K562 (cell line): ENCODE measurements around the gene RNF115. TPM values are rescaled to one million over a fixed set of nuclear protein-coding genes. Genes with fewer than 3 reads are reported as not detected.

ENCODE experiments used
- ATF1 ChIP-seq, 2 experiments: fragments of 450-650 bp in 1 of 2; IDR thresholded peaks; 2 replicates each; pipeline ENCODE4 v1.6.1; 2016; ENCODE audit warnings: missing compliant biosample characterization in 1 of 2, missing genetic modification characterization in 1 of 2
- CHD7 ChIP-seq: fragments of 200-600 bp; sonication (generic); IDR thresholded peaks from one replicate; pipeline ENCODE4 v1.6.1; 2012; ENCODE audit warnings: mild to moderate bottlenecking, low read depth, low read length, inconsistent platforms
- HCFC1 ChIP-seq: IDR thresholded peaks from 2 replicates; pipeline ENCODE4 v1.6.1; 2012; ENCODE audit warnings: low read depth, low read length, improper control_type of control experiment
- RREB1 ChIP-seq: fragments of 250-450 bp; sonication (Bioruptor Pico); IDR thresholded peaks from 2 replicates; pipeline ENCODE4 v1.4.0; 2020
- polyA plus RNA-seq, 8 experiments: library from polyadenylated mRNA; depleted of rRNA in 4 of 8; stranded (reverse) in 5 of 8; unstranded in 3 of 8; fragments of >200 nt; fragmentation: Nextera tagmentation in 2 of 8; fragmentation: Illumina TruSeq in 1 of 8; extraction: Ambion mirVana in 2 of 8; extraction: Trizol in 1 of 8; gene quantifications; 2 replicates each; pipeline versions ENCODE4 v1.2.1 to v1.2.3, GENCODE V29; 2011 to 2014; ENCODE audit warnings: inconsistent platforms in 1 of 8, missing spikeins in 1 of 8
- total RNA-seq, 7 experiments: library from RNA; depleted of rRNA in 6 of 7; stranded (reverse); fragments of >200 nt in 6 of 7; fragmentation: Illumina TruSeq in 2 of 7; extraction: Trizol in 2 of 7; gene quantifications; 2 replicates each; pipeline versions ENCODE4 v1.2.1 to v1.2.3, GENCODE V29; 2011 to 2021; ENCODE audit warnings: low replicate concordance in 1 of 7
- TF ChIP-seq, protein P1 (sequence below): fragments of 250-450 bp; sonication (Bioruptor Pico); IDR thresholded peaks from 2 replicates; pipeline ENCODE4 v1.5.0; 2020; ENCODE audit warnings: mild to moderate bottlenecking, borderline replicate concordance

The RNF115 gene
- total and polyA plus RNA-seq, 9 of the 15 experiments (the other 6 are each of a cell fraction or from before 2014, with no cell fraction given) = 1.9 to 14.3 (median 9.5) TPM

DNA sequence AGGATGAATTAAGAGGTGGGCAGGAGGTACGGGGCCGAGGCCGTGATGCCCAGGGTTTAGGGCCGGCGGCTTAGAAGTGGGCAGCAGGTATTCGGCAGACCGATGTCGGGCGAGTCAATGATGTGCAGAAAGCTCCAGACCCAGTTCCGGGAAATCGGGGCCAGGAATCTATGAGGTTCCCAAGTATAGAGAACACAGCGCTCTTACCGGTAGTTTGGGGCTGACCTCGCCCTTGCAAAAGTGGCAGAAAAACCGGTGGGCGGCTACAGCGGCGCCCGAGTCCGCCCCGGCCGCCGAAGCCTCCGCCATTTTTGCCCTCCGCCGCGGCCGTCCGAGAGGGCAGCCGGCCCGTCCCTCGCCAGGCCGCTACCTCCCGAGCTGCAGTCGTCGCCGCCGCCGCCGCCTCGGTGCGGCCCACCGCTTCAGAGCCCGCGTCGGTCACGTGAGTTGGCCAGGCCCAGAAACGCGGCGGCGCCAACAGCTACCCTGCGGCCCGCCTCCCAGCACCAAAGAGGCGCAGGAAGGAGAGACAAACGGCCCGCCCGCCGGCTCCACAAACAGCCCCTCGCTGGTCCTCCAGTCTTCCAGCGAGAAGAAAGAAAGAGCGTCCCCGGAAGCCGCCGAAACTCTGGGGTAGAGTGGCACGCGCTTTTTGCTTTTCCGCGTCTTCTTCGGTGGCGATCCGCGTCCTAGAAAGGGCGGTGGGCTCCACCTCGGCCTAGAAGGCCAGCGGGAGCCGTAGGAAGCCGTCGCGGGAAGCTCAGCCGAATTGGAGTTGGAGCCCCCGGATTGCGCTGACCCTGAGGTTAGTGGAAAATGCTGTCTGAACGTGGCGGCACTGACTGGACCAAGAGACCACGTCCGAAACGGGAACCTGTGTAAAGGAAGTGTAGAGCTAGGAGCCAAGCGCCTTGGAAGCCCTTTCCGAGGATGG is at the start of gene RNF115, which contains the start of gene POLR3C (continued):
- peak; percentile 65; the same call in 1 of the 2 replicates for TF ChIP-seq RREB1
- no peak for TF ChIP-seq ATF1 (CRISPR knock-in tag; IDR thresholded peaks at IDR 0.05)
- TF ChIP-seq ATF1 (tag; IDR thresholded peaks at IDR 0.05) = peak; percentile 72
- TF ChIP-seq HCFC1 = peak; percentile 46
- TF ChIP-seq CHD7 = no peak
- TF ChIP-seq, protein P1, sequence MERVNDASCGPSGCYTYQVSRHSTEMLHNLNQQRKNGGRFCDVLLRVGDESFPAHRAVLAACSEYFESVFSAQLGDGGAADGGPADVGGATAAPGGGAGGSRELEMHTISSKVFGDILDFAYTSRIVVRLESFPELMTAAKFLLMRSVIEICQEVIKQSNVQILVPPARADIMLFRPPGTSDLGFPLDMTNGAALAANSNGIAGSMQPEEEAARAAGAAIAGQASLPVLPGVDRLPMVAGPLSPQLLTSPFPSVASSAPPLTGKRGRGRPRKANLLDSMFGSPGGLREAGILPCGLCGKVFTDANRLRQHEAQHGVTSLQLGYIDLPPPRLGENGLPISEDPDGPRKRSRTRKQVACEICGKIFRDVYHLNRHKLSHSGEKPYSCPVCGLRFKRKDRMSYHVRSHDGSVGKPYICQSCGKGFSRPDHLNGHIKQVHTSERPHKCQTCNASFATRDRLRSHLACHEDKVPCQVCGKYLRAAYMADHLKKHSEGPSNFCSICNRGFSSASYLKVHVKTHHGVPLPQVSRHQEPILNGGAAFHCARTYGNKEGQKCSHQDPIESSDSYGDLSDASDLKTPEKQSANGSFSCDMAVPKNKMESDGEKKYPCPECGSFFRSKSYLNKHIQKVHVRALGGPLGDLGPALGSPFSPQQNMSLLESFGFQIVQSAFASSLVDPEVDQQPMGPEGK (CRISPR knock-in tag) = no peak
